H1 (cell line): ENCODE data around the gene RHBG. TPM values are rescaled to one million over a fixed set of nuclear protein-coding genes. Genes with fewer than 3 reads are reported as not detected.

Experiments used
- CTCF ChIA-PET: fragments of 300-600 bp; sonication (Branson Sonifier 250); formaldehyde crosslinking; loops from one replicate; lab custom pipeline; 2021; ENCODE audit not compliant: partially characterized antibody; lab: Charles Lee
- POLR2A ChIA-PET: fragments of 300-600 bp; sonication (Branson Sonifier 250); formaldehyde crosslinking; loops from one replicate; lab custom pipeline; 2021; ENCODE audit warnings: inconsistent platforms; ENCODE audit not compliant: partially characterized antibody; lab: Charles Lee
- DNase-seq, 2 experiments: peaks; one replicate each; pipeline versions ENCODE4 v3.0.0 to v3.0.0-alpha.2; 2010 to 2022; ENCODE audit warnings: low spot score in 2 of 2, low read depth in 1 of 2, mixed read lengths in 1 of 2
- FAIRE-seq: peaks from 2 replicates; lab custom pipeline; 2011; peaks lifted over from hg19 to GRCh38; lab: Jason Lieb, UNC
- H2AFZ ChIP-seq: 2 replicates; pipeline ENCODE4 v1.8.1; 2012; ENCODE audit warnings: low read length, inconsistent platforms
- H2AK5ac ChIP-seq: 2 replicates; pipeline ENCODE4 v1.6.1; 2013; ENCODE audit warnings: low read depth, low read length
- H2BK120ac ChIP-seq: replicated peaks from 2 replicates; pipeline ENCODE3; 2013; ENCODE audit warnings: low read depth, low read length, inconsistent platforms
- H2BK12ac ChIP-seq: 2 replicates; pipeline ENCODE4 v1.6.1; 2013; ENCODE audit warnings: low read depth, low read length
- H2BK15ac ChIP-seq: 2 replicates; pipeline ENCODE4 v1.6.1; 2013; ENCODE audit warnings: low read length
- H2BK20ac ChIP-seq: 2 replicates; pipeline ENCODE4 v1.6.1; 2013; ENCODE audit warnings: low read length
- H2BK5ac ChIP-seq: 2 replicates; pipeline ENCODE4 v1.6.1; 2013; ENCODE audit warnings: low read depth, low read length
- H3K14ac ChIP-seq: 2 replicates; pipeline ENCODE4 v1.6.1; 2013; ENCODE audit warnings: inconsistent platforms; ENCODE audit not compliant: insufficient read length
- H3K18ac ChIP-seq: 2 replicates; pipeline ENCODE4 v1.6.1; 2013; ENCODE audit warnings: low read length; ENCODE audit errors: extremely low read depth
- H3K23ac ChIP-seq: 2 replicates; pipeline ENCODE4 v1.6.1; 2013; ENCODE audit warnings: inconsistent platforms; ENCODE audit not compliant: insufficient read length
- H3K23me2 ChIP-seq: 2 replicates; pipeline ENCODE4 v1.6.1; 2013; ENCODE audit warnings: low read depth, low read length
- H3K27ac ChIP-seq: 2 replicates; pipeline ENCODE4 v1.6.1; 2011; ENCODE audit warnings: low read depth, low read length, inconsistent platforms
- H3K27me3 ChIP-seq, 4 experiments: replicated peaks in 1 of 4; 1 replicate in 1 of 4; 2 replicates in 3 of 4; pipeline versions ENCODE4 v1.6.1 to v1.8.1; 2011 to 2013; ENCODE audit warnings: low read length in 3 of 4, mild to moderate bottlenecking in 3 of 4, inconsistent platforms in 2 of 4, mixed read lengths in 2 of 4, moderate library complexity in 1 of 4; ENCODE audit not compliant: control insufficient read depth in 3 of 4, insufficient read depth in 3 of 4; ENCODE audit errors: extremely low read depth in 1 of 4
- H3K36me3 ChIP-seq, 4 experiments: 2 replicates each; pipeline versions ENCODE4 v1.6.1 to v1.8.1; 2011 to 2013; ENCODE audit warnings: mild to moderate bottlenecking in 4 of 4, low read length in 3 of 4, moderate library complexity in 2 of 4, control low read depth in 1 of 4, inconsistent platforms in 1 of 4; ENCODE audit not compliant: insufficient read depth in 4 of 4, control insufficient read depth in 2 of 4
- H3K4ac ChIP-seq: replicated peaks from 2 replicates; pipeline ENCODE3; 2013; ENCODE audit warnings: low read length, low read depth, mixed read lengths, inconsistent platforms; ENCODE audit not compliant: insufficient read length
- H3K4me1 ChIP-seq, 4 experiments: replicated peaks in 1 of 4; 1 replicate in 1 of 4; 2 replicates in 3 of 4; pipeline versions ENCODE4 v1.6.1 to v1.8.1; 2011 to 2013; ENCODE audit warnings: low read length in 3 of 4, inconsistent platforms in 2 of 4, mixed read lengths in 1 of 4; ENCODE audit not compliant: insufficient read depth in 4 of 4, control insufficient read depth in 3 of 4
- H3K4me2 ChIP-seq, 2 experiments: 2 replicates each; pipeline versions ENCODE4 v1.6.1 to v1.8.1; 2011 to 2013; ENCODE audit warnings: low read depth in 2 of 2, low read length in 2 of 2, control low read depth in 1 of 2, inconsistent platforms in 1 of 2, mild to moderate bottlenecking in 1 of 2; ENCODE audit not compliant: insufficient read depth in 1 of 2
- H3K4me3 ChIP-seq, 4 experiments: fragments of 200-600, 300-600 bp in 1 of 4; sonication (generic), shearing (Covaris generic), sonication (Bioruptor Twin) in 1 of 4; 2 replicates each; pipeline versions ENCODE4 v1.5.1 to v1.8.1; 2011 to 2016; ENCODE audit warnings: low read length in 4 of 4, low read depth in 3 of 4, control low read depth in 2 of 4, inconsistent platforms in 2 of 4, mild to moderate bottlenecking in 2 of 4, mixed read lengths in 1 of 4, moderate library complexity in 1 of 4; ENCODE audit not compliant: insufficient read depth in 2 of 4; ENCODE audit errors: extremely low read depth in 1 of 4
- H3K56ac ChIP-seq: replicated peaks from 2 replicates; pipeline ENCODE3; 2013; ENCODE audit warnings: low read depth, mild to moderate bottlenecking, mixed read lengths, low read length, inconsistent platforms; ENCODE audit not compliant: insufficient read length
- H3K79me1 ChIP-seq: 2 replicates; pipeline ENCODE4 v1.6.1; 2013; ENCODE audit warnings: low read depth, low read length, control low read depth
- H3K79me2 ChIP-seq, 2 experiments: 2 replicates each; pipeline versions ENCODE4 v1.6.1 to v1.8.1; 2012 to 2013; ENCODE audit warnings: low read length in 2 of 2, mild to moderate bottlenecking in 2 of 2, inconsistent platforms in 1 of 2; ENCODE audit not compliant: insufficient read depth in 2 of 2, control insufficient read depth in 1 of 2
- H3K9ac ChIP-seq, 4 experiments: replicated peaks in 1 of 4; 1 replicate in 1 of 4; 2 replicates in 3 of 4; pipeline versions ENCODE4 v1.6.1 to v1.8.1; 2011 to 2013; ENCODE audit warnings: low read depth in 3 of 4, low read length in 3 of 4, control low read depth in 2 of 4, mild to moderate bottlenecking in 2 of 4, moderate library complexity in 2 of 4, inconsistent platforms in 1 of 4; ENCODE audit errors: extremely low read depth in 1 of 4
- H3K9me3 ChIP-seq, 2 experiments: 2 replicates each; pipeline versions ENCODE4 v1.6.1 to v1.8.1; 2012 to 2013; ENCODE audit warnings: mild to moderate bottlenecking in 2 of 2, moderate library complexity in 2 of 2, control low read depth in 1 of 2, inconsistent platforms in 1 of 2, low read depth in 1 of 2, low read length in 1 of 2, mixed read lengths in 1 of 2; ENCODE audit not compliant: insufficient read depth in 2 of 2
- H4K20me1 ChIP-seq, 2 experiments: replicated peaks in 1 of 2; 2 replicates each; pipeline versions ENCODE3 to v1.8.1; 2011 to 2013; ENCODE audit warnings: inconsistent platforms in 2 of 2, low read length in 2 of 2, mild to moderate bottlenecking in 1 of 2; ENCODE audit not compliant: insufficient read depth in 2 of 2, control insufficient read depth in 1 of 2
- H4K5ac ChIP-seq: 2 replicates; pipeline ENCODE4 v1.6.1; 2013; ENCODE audit warnings: low read length, low read depth, mixed read lengths, inconsistent platforms; ENCODE audit not compliant: insufficient read length
- H4K8ac ChIP-seq: 2 replicates; pipeline ENCODE4 v1.8.0; 2013; ENCODE audit warnings: mild to moderate bottlenecking, moderate library complexity, low read length, inconsistent platforms; ENCODE audit not compliant: insufficient read depth; ENCODE audit errors: extremely low read depth
- H4K91ac ChIP-seq: replicated peaks from 2 replicates; pipeline ENCODE3; 2013; ENCODE audit warnings: low read length, mixed read lengths, inconsistent platforms; ENCODE audit not compliant: insufficient read length
- KDM1A ChIP-seq: fragments of 200-600, 300-600 bp; sonication (generic); IDR thresholded peaks from 2 replicates; pipeline ENCODE4 v1.7.1; 2016; ENCODE audit warnings: mild to moderate bottlenecking, low read length, borderline replicate concordance
- RAD21 ChIP-seq, 2 experiments: IDR thresholded peaks in 1 of 2; conservative IDR thresholded peaks in 1 of 2; 2 replicates each; pipeline ENCODE4 v1.6.1; 2011; ENCODE audit warnings: low read depth in 2 of 2, low read length in 2 of 2, improper control_type of control experiment in 1 of 2, inconsistent platforms in 1 of 2, mild to moderate bottlenecking in 1 of 2, moderate library complexity in 1 of 2
- polyA plus RNA-seq, 7 experiments: library from polyadenylated mRNA; depleted of rRNA in 3 of 7; stranded (reverse) in 5 of 7; unstranded in 2 of 7; fragments of >200 nt in 5 of 7; fragments of 200-250 nt in 2 of 7; gene quantifications; 1 replicate in 5 of 7; 2 replicates in 1 of 7; 4 replicates in 1 of 7; pipeline versions ENCODE4 v1.2.1 to v1.2.3, GENCODE V29; 2011 to 2013; ENCODE audit warnings: missing spikeins in 2 of 7, mixed read lengths in 2 of 7
- total RNA-seq: library from RNA; stranded (reverse); fragmentation: NEBNext Ultra II Directional; extraction: Animal tissue kit (Norgen Biotek cat#: 25700); gene quantifications from 2 replicates; pipeline ENCODE4 v1.2.1, GENCODE V29; 2021

The RHBG gene
- total and polyA plus RNA-seq, 2 of the 8 experiments (the other 6 are each of a cell fraction or from before 2014, with no cell fraction given) = 2.6 to 2.7 TPM

- Histone ChIP-seq H3K4me3 (no peak overlapping the region), H3K4ac (peak overlapping the region; percentile 89), H2BK12ac (no peak overlapping the region), H2BK5ac (peak overlapping the region; percentile 45; the same call in 1 of the 2 replicates), H3K4me1 (peaks cover 10 to 39% (median 28%) of the 10 kb centered on the region in 4 experiments), H2BK20ac (0 out of 2 replicates have a peak overlapping the region, but pooled peaks have one; percentile 23), H3K27ac (no peak overlapping the region), H3K18ac (peak overlapping the region; percentile 3; the same call in 1 of the 2 replicates), H3K79me2 (no peaks in the 10 kb centered on the region), H3K14ac (no peak overlapping the region), H4K8ac (no peak overlapping the region; the same call in 1 of the 2 replicates), H3K23ac (no peak overlapping the region), H3K23me2 (peaks cover 2% of the 10 kb centered on the region; the same call in 1 of the 2 replicates), H3K79me1 (no peaks in the 10 kb centered on the region), H3K9me3 (no peaks in the 10 kb centered on the region), H3K56ac (no peak overlapping the region), H3K4me2 (no peak overlapping the region), H2BK120ac (no peak overlapping the region), H2AK5ac (no peak overlapping the region), H4K91ac (no peak overlapping the region), H2BK15ac (0 out of 2 replicates have a peak overlapping the region, but pooled peaks have one; percentile 47), H3K27me3 (peaks cover 4 to 40% (median 36%) of the 10 kb centered on the region in 4 experiments), H3K36me3 (no peaks in the 10 kb centered on the region), H3K9ac (no peak overlapping the region), H2AFZ (no peak overlapping the region), H4K20me1 (no peaks in the 10 kb centered on the region), H4K5ac (no peak overlapping the region)
- DNase-seq = no peak
- no peak for FAIRE-seq
- TF ChIP-seq KDM1A = peak; percentile 49; the same call in 1 of the 2 replicates
- no peak for TF ChIP-seq RAD21 (IDR thresholded peaks at IDR 0.05 in 1 of 2, conservative IDR thresholded peaks at IDR 0.05 in 1 of 2; ENCODE audit: low read depth in 2 of 2, low read length in 2 of 2)
- POLR2A ChIA-PET = interaction anchor here (1.0 to 1.8 kb wide), 2 partner anchors 16 to 44 kb away, joined by 4 to 5 read pairs; no protein-coding TSS in a partner anchor
- CTCF ChIA-PET = interaction anchor here (0.7 to 26.1 kb wide), 6 partner anchors 7 to 57 kb away, joined by 3 to 574 read pairs (median 88); no protein-coding TSS in a partner anchor
Measured at GRCh38 chr1:156393095-156393494, 24.1 kb downstream of the RHBG start.
